ENCODE data around the gene ELL2.

DNA sequence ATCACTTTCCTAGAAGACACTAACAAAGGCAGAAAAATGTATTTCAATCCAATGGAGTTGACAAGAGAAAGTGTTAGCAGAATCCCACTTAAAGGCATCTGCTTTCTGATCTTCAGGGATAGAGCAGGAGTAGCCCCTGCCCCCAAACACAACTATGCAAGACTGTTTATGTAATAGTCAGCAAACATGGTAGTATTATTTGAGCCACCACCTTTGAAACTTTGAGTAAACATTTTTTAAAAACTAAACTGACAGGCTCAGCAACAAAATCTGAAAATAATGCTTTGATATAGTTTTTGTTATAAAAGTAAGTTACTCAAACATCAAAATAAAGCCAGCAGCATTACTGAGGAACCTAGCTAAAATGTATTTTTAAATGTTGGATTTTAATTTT is 4.8 kb downstream of the ELL2 start:
- TF ChIP-seq POLR2A (IDR thresholded peaks at IDR 0.05; ENCODE audit: low read depth, low read length): no peak
- no peak for TF ChIP-seq POLR2AphosphoS5 (IDR thresholded peaks at IDR 0.05; ENCODE audit: low read depth, low read length)
